Measurements from ENCODE around the gene GRIK4. TPM values are rescaled to one million over a fixed set of nuclear protein-coding genes. Genes with fewer than 3 reads are reported as not detected.

GRIK4 gene
- total RNA-seq, 1 donor from 2014 or later = not detected

DNA sequence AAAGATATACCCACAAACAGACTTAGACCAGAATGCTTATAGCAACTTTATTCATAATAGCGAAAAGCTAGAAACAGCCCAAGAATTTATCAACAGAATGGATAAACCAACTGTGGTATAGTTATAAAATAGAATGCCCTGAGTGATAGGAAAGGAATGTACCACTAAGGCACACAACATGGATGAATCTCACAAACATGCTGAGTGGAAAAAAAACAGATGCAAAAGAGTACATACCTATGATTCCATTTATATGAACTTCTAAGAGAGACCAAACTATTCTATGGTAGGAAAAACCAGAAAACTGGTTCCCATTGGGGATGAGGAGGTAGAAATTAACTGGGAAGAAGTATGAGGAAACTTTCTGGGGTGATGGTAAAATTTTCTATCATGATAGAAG lies 40.4 kb upstream of the GRIK4 start:
- no peak overlapping the region for H3K27ac Mint-ChIP-seq
- no peaks in the 10 kb centered on the region for H3K9me3 Mint-ChIP-seq (ENCODE audit: low read depth)
- H3K4me3 Mint-ChIP-seq (ENCODE audit: low read depth) = no peak overlapping the region
- H3K36me3 Mint-ChIP-seq (ENCODE audit: insufficient read depth) = peaks cover 31% of the 10 kb centered on the region
- H3K27me3 Mint-ChIP-seq = no peaks in the 10 kb centered on the region
- no peaks in the 10 kb centered on the region for H3K4me1 Mint-ChIP-seq (ENCODE audit: low read depth)
- TF ChIP-seq, protein P1, sequence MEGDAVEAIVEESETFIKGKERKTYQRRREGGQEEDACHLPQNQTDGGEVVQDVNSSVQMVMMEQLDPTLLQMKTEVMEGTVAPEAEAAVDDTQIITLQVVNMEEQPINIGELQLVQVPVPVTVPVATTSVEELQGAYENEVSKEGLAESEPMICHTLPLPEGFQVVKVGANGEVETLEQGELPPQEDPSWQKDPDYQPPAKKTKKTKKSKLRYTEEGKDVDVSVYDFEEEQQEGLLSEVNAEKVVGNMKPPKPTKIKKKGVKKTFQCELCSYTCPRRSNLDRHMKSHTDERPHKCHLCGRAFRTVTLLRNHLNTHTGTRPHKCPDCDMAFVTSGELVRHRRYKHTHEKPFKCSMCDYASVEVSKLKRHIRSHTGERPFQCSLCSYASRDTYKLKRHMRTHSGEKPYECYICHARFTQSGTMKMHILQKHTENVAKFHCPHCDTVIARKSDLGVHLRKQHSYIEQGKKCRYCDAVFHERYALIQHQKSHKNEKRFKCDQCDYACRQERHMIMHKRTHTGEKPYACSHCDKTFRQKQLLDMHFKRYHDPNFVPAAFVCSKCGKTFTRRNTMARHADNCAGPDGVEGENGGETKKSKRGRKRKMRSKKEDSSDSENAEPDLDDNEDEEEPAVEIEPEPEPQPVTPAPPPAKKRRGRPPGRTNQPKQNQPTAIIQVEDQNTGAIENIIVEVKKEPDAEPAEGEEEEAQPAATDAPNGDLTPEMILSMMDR (IDR thresholded peaks at IDR 0.05; ENCODE audit: unreplicated experiment) = no peak
- no peak for DNase-seq (ENCODE audit: low spot score, unreplicated experiment)

DNA sequence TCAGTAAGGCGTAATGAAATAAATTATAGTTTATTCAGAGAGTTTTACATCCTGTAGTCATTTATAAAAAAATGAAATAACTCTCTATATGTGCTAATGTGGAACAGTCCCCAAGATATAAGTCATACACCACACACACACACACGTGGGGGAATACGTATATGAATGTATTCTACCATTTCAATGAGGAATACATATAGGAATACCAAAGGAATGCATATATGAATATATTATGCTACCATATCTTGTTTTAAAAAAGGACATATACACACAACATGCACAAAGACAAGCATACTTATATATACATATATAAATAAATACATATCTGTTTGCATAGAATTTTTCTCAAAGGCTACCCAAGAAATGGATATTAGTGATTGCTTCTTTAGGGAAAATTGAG lies 39.6 kb upstream of the GRIK4 start:
- H3K4me1 Mint-ChIP-seq (ENCODE audit: low read depth) = no peaks in the 10 kb centered on the region
- H3K4me3 Mint-ChIP-seq (ENCODE audit: low read depth) = no peak overlapping the region
- no peaks in the 10 kb centered on the region for H3K9me3 Mint-ChIP-seq (ENCODE audit: low read depth)
- H3K27me3 Mint-ChIP-seq = no peaks in the 10 kb centered on the region
- TF ChIP-seq, protein P1 (IDR thresholded peaks at IDR 0.05; ENCODE audit: unreplicated experiment) = no peak
- no peak for DNase-seq (ENCODE audit: low spot score, unreplicated experiment)
- H3K36me3 Mint-ChIP-seq (ENCODE audit: insufficient read depth) = peaks cover 34% of the 10 kb centered on the region
- H3K27ac Mint-ChIP-seq = no peak overlapping the region

DNA sequence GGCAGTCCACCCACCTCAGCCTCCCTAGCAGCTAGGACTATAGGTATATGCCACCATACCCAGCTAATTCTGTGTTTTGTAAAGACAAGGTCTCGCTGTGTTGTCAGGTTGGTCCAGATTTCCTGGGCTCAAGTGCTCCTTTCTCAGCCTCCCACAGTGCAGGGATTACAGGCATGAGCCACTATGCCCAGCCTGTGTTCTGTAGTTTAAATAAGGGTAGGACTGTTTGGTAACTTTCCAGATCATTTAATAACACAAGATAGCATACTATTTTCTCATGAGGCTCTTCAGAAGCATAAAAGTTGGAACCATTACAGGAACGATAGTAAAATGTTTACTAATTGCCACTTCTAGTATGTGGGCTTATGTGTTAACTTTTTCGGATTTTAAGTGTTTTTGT lies 38.0 kb upstream of the GRIK4 start:
- no peaks in the 10 kb centered on the region for H3K4me1 Mint-ChIP-seq (ENCODE audit: low read depth)
- H3K4me3 Mint-ChIP-seq (ENCODE audit: low read depth) = no peak overlapping the region
- no peak overlapping the region for H3K27ac Mint-ChIP-seq
- peaks cover 29% of the 10 kb centered on the region for H3K36me3 Mint-ChIP-seq (ENCODE audit: insufficient read depth)
- TF ChIP-seq, protein P1 (IDR thresholded peaks at IDR 0.05; ENCODE audit: unreplicated experiment) = no peak
- DNase-seq (ENCODE audit: low spot score, unreplicated experiment) = no peak
- H3K27me3 Mint-ChIP-seq = no peaks in the 10 kb centered on the region
- no peaks in the 10 kb centered on the region for H3K9me3 Mint-ChIP-seq (ENCODE audit: low read depth)

- Mint-ChIP-seq H3K36me3 (ENCODE audit: insufficient read depth) (peaks cover 33% of the 10 kb centered on the region), H3K4me3 (ENCODE audit: low read depth) (no peak overlapping the region), H3K27me3 (no peaks in the 10 kb centered on the region), H3K4me1 (ENCODE audit: low read depth) (no peaks in the 10 kb centered on the region), H3K27ac (no peak overlapping the region), H3K9me3 (ENCODE audit: low read depth) (no peaks in the 10 kb centered on the region)
- DNase-seq (ENCODE audit: low spot score, unreplicated experiment) = no peak
- TF ChIP-seq, protein P1 (IDR thresholded peaks at IDR 0.05; ENCODE audit: unreplicated experiment) = no peak
Measured at GRCh38 chr11:120482149-120482548, 29.4 kb upstream of the GRIK4 start.

DNA sequence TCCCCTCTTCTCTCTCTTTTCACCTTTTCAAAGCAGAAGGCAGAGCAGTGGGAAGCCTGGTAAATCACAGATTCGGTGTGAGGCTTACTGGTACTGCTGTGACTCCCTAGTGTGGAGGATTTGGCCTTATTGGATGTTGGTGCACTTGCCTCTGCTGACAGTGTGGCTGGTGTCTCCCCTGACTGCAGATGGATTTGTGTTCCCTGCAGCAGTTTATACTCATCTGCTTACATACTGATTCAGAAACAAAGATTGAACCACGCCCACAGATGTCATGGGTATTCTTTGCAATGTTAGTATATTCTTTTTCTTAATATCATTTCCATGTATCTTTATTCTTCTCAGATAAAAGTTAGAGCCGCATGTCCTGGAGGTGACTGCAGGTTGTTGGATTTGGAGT lies 26.8 kb upstream of the GRIK4 start:
- H3K27ac Mint-ChIP-seq = no peak overlapping the region
- peaks cover 27% of the 10 kb centered on the region for H3K36me3 Mint-ChIP-seq (ENCODE audit: insufficient read depth)
- no peak for DNase-seq (ENCODE audit: low spot score, unreplicated experiment)
- TF ChIP-seq, protein P1 (IDR thresholded peaks at IDR 0.05; ENCODE audit: unreplicated experiment) = no peak
- H3K9me3 Mint-ChIP-seq (ENCODE audit: low read depth) = no peaks in the 10 kb centered on the region
- no peaks in the 10 kb centered on the region for H3K4me1 Mint-ChIP-seq (ENCODE audit: low read depth)
- no peak overlapping the region for H3K4me3 Mint-ChIP-seq (ENCODE audit: low read depth)
- H3K27me3 Mint-ChIP-seq = no peaks in the 10 kb centered on the region
